ENCODE measurements around the gene NPFFR1.
"Not testable (repeated sequence)": the region's sequence is repeated elsewhere in the genome, so short reads cannot be mapped to it uniquely, and the experiment has no call there.

The NPFFR1 gene

GRCh38 chr10:70254778-70255328 is 29.0 kb downstream of the NPFFR1 start:
- no peak overlapping the region for H3K27ac ChIP-seq
- no peak for TF ChIP-seq CTCF (conservative IDR thresholded peaks at IDR 0.05)
- no peak for TF ChIP-seq ZFX (IDR thresholded peaks at IDR 0.05)

- no peak for TF ChIP-seq ZFX (IDR thresholded peaks at IDR 0.05)
These were observed 29.7 kb downstream of the NPFFR1 start for GRCh38 chr10:70253878-70254765.

GRCh38 chr10:70250961-70251680 is 32.7 kb downstream of the NPFFR1 start:
- TF ChIP-seq CTCF (conservative IDR thresholded peaks at IDR 0.05) (no peak), ZFX (IDR thresholded peaks at IDR 0.05) (no peak)
- H3K27ac ChIP-seq: no peak overlapping the region

More at GRCh38 chr10:70253878-70254765, 29.7 kb downstream of the NPFFR1 start:
- H3K27ac ChIP-seq: no peak overlapping the region

GRCh38 chr10:70247360-70247759 is 36.4 kb downstream of the NPFFR1 start:
- TF ChIP-seq ZFX (IDR thresholded peaks at IDR 0.05): no peak
- no peak for TF ChIP-seq CTCF (conservative IDR thresholded peaks at IDR 0.05)
- no peak overlapping the region for H3K27ac ChIP-seq

GRCh38 chr10:70241081-70241480 is 42.7 kb downstream of the NPFFR1 start:
- H3K27ac ChIP-seq: no peak overlapping the region
- TF ChIP-seq CTCF (conservative IDR thresholded peaks at IDR 0.05) (no peak), ZFX (IDR thresholded peaks at IDR 0.05) (no peak)

GRCh38 chr10:70239986-70240385 is 43.8 kb downstream of the NPFFR1 start:
- not testable (repeated sequence) for H3K27ac ChIP-seq

GRCh38 chr10:70239077-70239976 is 44.5 kb downstream of the NPFFR1 start:
- H3K27ac ChIP-seq: not testable (repeated sequence)

- H3K27ac ChIP-seq: not testable (repeated sequence)
These were observed 45.8 kb downstream of the NPFFR1 start for GRCh38 chr10:70237958-70238536.

All from C4-2B (cell line).